ENCODE data around the gene NDUFAB1.

GRCh38 chr16:23635958-23636357, 39.8 kb upstream of the NDUFAB1 start:
- TF ChIP-seq ARNT (IDR thresholded peaks at IDR 0.05) (no peak), GABPB1 (CRISPR knock-in tag; IDR thresholded peaks at IDR 0.05) (no peak), ZZZ3 (CRISPR knock-in tag; IDR thresholded peaks at IDR 0.05; ENCODE audit: borderline replicate concordance) (no peak), CCAR2 (optimal IDR thresholded peaks at IDR 0.05; ENCODE audit: low read depth, low read length) (no peak), MTF2 (CRISPR knock-in tag; IDR thresholded peaks at IDR 0.05; ENCODE audit: borderline replicate concordance) (no peak), ZNF713 (CRISPR knock-in tag; IDR thresholded peaks at IDR 0.05) (no peak), POLR2A (IDR thresholded peaks at IDR 0.05; ENCODE audit: insufficient read depth in 1 of 2, low read depth in 2 of 2, low read length in 2 of 2) (no peak)

All from HepG2 (cell line).